AG04450 (cell line): ENCODE measurements around the gene FOXO3. TPM values are rescaled to one million over a fixed set of nuclear protein-coding genes. Genes with fewer than 3 reads are reported as not detected.
A peak's percentile ranks its signal among the peaks of the same experiment; 100 is the strongest.

Experiments used
- CTCF ChIA-PET: fragments of 300-600, 350-600 bp; formaldehyde crosslinking; extraction: SDS; loops from one replicate; lab custom pipeline; 2022; ENCODE audit warnings: antibody characterized with exemption, inconsistent platforms; lab: Charles Lee
- POLR2A ChIA-PET: fragments of 350-600 bp; formaldehyde crosslinking; extraction: SDS; loops from one replicate; lab custom pipeline; 2021; ENCODE audit warnings: antibody characterized with exemption, inconsistent platforms; lab: Yijun Ruan, JAX
- DNase-seq: peaks from one replicate; pipeline ENCODE4 v3.0.0-alpha.2; 2011; ENCODE audit warnings: low read depth, low spot score
- H3K27ac ChIP-seq: one replicate; pipeline ENCODE4 v1.5.1; 2012; ENCODE audit warnings: low read depth, low read length, control low read depth
- H3K27me3 ChIP-seq: one replicate; pipeline ENCODE4 v1.6.0; 2012; ENCODE audit warnings: low read length; ENCODE audit not compliant: control insufficient read depth, insufficient read depth
- H3K4me3 ChIP-seq: 2 replicates; pipeline ENCODE4 v1.5.1; 2011; ENCODE audit warnings: mild to moderate bottlenecking, low read depth, low read length, control low read depth
- H3K9me3 ChIP-seq: 2 replicates; pipeline ENCODE4 v1.5.1; 2012; ENCODE audit warnings: low read length; ENCODE audit not compliant: control insufficient read depth, insufficient read depth
- polyA plus RNA-seq: library from polyadenylated mRNA; depleted of rRNA; stranded (reverse); fragments of >200 nt; gene quantifications from 2 replicates; pipeline ENCODE4 v1.2.3, GENCODE V29; 2011
- TF ChIP-seq, protein P1 (sequence below): IDR thresholded peaks from 2 replicates; pipeline ENCODE4 v1.5.1; 2011; ENCODE audit warnings: low read depth, low read length, control low read depth, inconsistent platforms

Gene FOXO3
- polyA plus RNA-seq, 1 experiment = 32.7 TPM

DNA sequence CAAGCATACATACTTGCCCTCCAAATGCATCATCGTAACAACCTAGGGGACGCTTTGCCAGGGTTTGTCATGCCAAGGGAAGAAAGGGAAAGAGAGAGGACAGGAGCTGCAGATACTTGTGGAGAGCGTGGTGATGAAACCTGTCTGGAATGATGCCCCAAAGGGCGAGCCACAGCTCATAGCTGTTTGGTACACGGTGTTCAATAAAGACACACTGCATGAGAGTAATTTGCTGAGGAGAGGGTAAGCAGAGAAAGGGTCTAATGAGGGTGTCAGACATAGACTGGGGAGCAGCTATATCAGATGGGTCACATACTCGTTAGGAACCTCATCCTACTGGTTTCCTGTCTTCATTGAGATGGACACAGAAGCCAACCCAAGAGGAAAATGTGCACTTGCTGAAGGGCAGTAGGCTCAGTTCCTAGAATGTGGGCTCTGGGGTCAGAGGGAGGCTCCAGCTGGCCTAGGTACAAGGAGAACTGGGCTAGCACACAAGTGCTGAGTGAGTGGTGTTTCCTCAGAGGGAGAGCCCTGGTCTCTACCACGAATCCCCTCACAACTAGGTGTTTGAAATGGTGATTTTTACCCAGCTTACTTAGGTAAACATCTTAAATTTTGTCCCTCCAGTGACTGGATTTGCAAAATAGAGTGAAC lies 5.2 kb upstream of the FOXO3 start:
- POLR2A ChIA-PET = interaction anchor here (1.8 to 2.3 kb wide), 2 partner anchors 11 to 13 kb away, joined by 9 to 19 read pairs; no protein-coding TSS in a partner anchor
- H3K27me3 ChIP-seq = no peaks in the 10 kb centered on the region
- H3K27ac ChIP-seq = no peak overlapping the region
- H3K9me3 ChIP-seq = peaks cover 3% of the 10 kb centered on the region; the same call in 1 of the 2 replicates
- H3K4me3 ChIP-seq = no peak overlapping the region
- TF ChIP-seq, protein P1, sequence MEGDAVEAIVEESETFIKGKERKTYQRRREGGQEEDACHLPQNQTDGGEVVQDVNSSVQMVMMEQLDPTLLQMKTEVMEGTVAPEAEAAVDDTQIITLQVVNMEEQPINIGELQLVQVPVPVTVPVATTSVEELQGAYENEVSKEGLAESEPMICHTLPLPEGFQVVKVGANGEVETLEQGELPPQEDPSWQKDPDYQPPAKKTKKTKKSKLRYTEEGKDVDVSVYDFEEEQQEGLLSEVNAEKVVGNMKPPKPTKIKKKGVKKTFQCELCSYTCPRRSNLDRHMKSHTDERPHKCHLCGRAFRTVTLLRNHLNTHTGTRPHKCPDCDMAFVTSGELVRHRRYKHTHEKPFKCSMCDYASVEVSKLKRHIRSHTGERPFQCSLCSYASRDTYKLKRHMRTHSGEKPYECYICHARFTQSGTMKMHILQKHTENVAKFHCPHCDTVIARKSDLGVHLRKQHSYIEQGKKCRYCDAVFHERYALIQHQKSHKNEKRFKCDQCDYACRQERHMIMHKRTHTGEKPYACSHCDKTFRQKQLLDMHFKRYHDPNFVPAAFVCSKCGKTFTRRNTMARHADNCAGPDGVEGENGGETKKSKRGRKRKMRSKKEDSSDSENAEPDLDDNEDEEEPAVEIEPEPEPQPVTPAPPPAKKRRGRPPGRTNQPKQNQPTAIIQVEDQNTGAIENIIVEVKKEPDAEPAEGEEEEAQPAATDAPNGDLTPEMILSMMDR = no peak
- CTCF ChIA-PET = interaction anchor here (0.7 to 1.6 kb wide), 4 partner anchors 14 to 518 kb away, joined by 3 to 7 read pairs (median 3); no protein-coding TSS in a partner anchor
- no peak for DNase-seq

DNA sequence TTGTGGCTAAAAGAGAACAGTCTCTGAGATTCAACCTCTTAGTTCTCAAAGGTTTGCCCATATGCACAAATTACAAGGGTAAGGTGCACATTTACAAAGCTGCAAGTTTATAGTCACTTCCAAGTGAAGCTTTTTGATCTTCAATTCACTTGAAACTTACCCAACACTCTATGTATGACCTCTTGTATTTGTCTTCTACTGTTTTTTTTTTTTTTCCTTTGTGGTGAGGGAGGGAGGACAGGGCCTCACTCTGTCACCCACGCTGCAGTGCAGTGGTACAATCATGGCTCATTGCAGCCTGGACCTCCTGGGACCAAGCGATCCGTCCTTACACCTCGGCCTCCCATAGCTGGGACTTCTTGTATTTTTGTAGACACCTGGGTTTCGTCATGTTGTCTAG lies 4.5 kb upstream of the FOXO3 start:
- Histone ChIP-seq H3K9me3 (peaks cover 3% of the 10 kb centered on the region; the same call in 1 of the 2 replicates), H3K4me3 (no peak overlapping the region), H3K27ac (peak overlapping the region; percentile 54), H3K27me3 (no peaks in the 10 kb centered on the region)
- no peak for DNase-seq
- ChIA-PET CTCF (interaction anchor here (0.5 to 1.6 kb wide), 7 partner anchors 11 to 516 kb away, joined by 3 to 7 read pairs (median 3); no protein-coding TSS in a partner anchor), POLR2A (interaction anchor here (0.8 to 3.2 kb wide), 7 partner anchors 12 to 538 kb away, joined by 3 to 19 read pairs (median 5); partner anchors contain the start of genes CEP57L1 and SESN1)
- TF ChIP-seq, protein P1 = no peak

DNA sequence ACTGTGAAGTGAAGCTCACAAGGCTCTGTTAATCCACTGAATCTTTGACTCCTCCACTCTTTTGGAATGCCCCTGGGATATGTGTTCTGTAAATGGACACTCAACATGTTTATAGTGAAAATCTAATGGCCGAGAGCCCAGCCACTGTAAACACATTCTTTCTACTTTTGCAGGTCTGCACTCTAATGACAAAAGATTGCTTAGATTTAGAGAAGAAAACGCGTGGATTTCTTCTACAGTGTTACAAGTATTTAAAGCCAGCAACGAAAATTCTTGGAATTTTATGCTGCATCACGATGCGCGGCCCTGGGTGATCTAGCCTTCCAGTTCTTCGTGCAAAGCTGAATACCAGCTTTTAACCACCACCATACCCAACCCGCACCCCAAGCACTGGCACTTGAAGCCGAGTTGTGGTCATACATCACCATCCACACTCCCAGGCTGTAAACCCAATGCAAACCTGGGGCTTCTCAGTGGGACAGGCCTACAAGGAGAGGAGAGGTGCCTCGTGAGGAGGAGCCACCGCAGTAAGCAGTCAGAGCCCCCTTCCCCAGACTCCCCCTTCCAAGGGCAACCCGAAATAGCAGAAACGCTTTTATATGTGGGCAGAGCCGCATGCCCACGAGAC lies 3.7 kb upstream of the FOXO3 start:
- peaks cover 3% of the 10 kb centered on the region; the same call in 1 of the 2 replicates for H3K9me3 ChIP-seq
- H3K27me3 ChIP-seq = no peaks in the 10 kb centered on the region
- ChIA-PET POLR2A (interaction anchor here (0.6 to 3.2 kb wide), 9 partner anchors 13 to 538 kb away, joined by 3 to 19 read pairs (median 7); partner anchors contain the start of genes ARMC2, CEP57L1 and SESN1), CTCF (interaction anchor here (0.5 to 1.6 kb wide), 8 partner anchors 12 to 516 kb away, joined by 3 to 6 read pairs (median 3); no protein-coding TSS in a partner anchor)
- H3K27ac ChIP-seq = peak overlapping the region; percentile 100
- TF ChIP-seq, protein P1 = no peak
- peak; percentile 84 for DNase-seq
- peak overlapping the region; percentile 72 for H3K4me3 ChIP-seq

DNA sequence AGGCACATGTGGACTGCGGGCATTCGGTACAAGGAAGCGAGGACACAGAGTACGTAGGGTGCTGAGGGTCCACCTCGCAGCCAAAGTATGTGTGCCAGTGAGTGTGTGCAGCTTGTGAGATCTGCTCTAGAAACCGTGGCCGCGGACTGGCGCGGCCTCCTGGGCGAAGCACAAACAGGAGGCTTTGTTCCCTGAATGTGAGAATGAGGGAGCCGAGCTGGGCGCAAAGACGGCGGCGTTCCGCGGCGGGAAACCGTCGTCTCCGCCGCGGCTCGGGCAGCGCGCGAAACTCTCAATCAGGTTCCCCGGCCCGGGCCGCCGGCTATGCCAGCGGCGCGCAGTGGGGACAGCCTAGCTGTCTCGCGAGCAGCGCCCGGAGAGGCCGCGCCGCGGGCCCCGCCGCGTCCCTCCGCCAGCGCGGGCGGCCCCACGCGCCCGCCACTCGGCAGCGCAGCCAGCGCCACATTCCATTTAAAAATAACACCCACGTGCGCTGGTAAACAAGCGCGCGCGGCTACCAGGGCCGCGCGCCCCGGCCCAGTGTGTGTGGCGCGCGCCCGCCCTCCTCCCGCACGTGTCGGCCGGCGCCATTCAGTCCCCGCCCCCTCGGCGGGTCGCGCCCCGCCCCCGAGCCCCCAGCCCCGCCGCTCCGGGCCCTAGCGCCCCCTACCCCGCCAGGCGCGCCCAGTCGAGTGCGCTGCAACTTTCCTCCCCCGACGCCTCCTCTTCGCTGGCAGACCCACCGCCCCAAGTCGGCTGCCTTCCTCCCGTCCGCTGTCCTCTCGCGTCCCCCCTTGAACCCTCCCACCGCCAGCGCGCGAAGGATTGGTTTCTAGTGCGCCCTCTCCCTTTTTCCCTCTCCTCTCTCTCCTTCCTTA lies 3.0 kb upstream of the FOXO3 start:
- peak overlapping the region; percentile 72 for H3K4me3 ChIP-seq
- no peaks in the 10 kb centered on the region for H3K27me3 ChIP-seq
- no peak for DNase-seq
- H3K9me3 ChIP-seq = peaks cover 3% of the 10 kb centered on the region; the same call in 1 of the 2 replicates
- TF ChIP-seq, protein P1 = no peak
- CTCF ChIA-PET = interaction anchor here (0.8 to 1.6 kb wide), 6 partner anchors 14 to 336 kb away, joined by 3 to 6 read pairs (median 4); no protein-coding TSS in a partner anchor
- peak overlapping the region; percentile 100 for H3K27ac ChIP-seq
- POLR2A ChIA-PET = interaction anchor here (0.6 to 3.2 kb wide), 17 partner anchors 13 to 537 kb away, joined by 3 to 19 read pairs (median 6); partner anchors contain the start of genes ARMC2, CEP57L1 and SESN1
